ENCODE results near the gene GAMT. TPM values are rescaled to one million over a fixed set of nuclear protein-coding genes. Genes with fewer than 3 reads are reported as not detected.

GAMT gene
- polyA plus RNA-seq, 3 donors, result 15.4 to 52.7 (median 17.7) TPM

GRCh38 chr19:1409204-1410005, 8.1 kb upstream of the GAMT start:
- 38 to 59% (median 54%) methylated on average over 33 of the region's 33 CpGs for WGBS, 3 donors
- no peak overlapping the region for H3K27ac ChIP-seq (ENCODE audit: low read depth, low read length)

DNA sequence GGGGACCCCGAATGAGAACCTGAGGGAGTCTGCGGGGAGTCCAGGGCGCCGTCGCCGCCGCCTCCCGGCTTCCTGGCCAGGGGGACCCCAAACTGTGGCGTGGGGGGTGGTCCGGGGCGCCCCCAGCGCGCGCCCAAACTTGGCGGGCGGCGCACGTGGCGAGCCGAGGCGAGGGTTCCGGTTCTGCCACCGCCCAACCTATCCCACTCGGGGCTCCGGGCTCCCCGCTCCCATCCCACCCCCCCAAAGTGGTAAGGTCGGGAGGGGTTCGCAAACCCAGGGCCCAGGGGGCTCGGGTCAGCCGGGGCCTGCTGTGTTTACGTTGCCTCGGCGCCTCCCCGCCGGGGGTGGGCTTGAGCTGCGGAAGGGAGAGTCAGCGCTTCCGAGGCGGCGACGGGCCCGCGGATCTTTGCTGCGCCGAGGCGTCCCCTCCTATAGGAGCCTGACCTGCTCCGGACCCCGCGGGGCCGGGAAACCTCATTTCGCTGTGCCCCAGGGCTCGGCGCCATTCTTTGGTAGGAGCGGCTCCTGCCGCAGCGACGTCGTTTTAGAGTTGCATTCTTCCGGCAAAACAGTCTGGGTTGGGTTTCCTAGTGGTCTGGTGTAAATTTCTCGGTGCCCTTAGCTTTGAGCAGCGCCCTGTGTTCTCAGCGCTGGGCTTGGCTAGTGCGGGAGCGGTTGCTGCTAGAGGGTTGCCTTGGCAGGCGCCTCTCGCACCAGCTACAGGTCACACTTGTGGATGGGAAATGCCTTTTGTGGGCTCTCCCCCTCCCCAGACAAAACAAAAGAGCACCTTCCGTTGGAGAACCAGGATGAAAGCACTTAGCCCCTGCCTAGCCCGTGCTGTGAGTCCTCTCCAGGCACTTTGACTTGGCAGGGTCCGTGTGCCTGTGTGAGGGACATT, 7.2 kb upstream of the GAMT start:
- peak overlapping the region; percentile 76 for H3K27ac ChIP-seq (ENCODE audit: low read depth, low read length)
- 0% methylated on average over 69 of the region's 69 CpGs for WGBS, 3 donors

DNA sequence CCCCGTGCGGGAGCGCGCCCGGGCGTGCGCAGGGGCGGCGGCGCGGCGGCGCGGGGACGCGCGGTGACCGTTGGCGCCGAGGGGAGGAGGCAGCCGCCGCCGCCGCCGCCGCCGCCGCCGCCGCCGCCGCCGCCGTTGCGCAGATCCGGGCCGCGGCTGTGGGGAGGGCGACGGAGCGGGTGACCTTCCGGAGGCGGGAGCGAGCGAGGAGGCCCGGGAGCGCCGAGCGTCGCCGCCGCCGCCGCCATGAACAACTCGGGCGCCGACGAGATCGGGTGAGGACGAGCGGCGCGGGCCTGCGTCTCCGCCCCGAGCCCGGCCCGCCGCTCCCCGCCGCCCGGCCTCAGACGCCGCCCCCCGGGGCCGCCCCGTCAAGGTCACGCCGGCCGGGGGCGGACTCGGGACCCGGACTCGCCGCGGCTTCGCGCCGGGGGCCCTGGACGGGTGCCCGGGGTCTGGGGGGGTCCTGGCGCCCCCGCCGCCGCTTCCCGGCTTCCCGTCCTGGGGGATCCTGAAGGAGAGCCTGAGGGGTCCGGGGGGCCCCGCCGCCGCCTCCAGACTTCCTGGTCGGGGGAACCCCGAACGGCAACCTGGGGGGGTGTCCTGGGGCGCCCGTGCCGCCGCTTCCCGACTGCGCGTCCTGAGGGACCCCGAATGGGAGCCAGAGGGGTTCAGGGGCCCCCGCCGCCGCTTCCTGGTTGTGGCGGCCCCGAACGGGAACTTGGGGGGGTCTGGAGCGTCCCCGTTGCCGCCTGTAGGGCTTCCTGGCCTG, 6.4 kb upstream of the GAMT start, which contains the start of gene DAZAP1:
Gene DAZAP1 (plus strand): TSS at position 59 of the 772 bp plus-strand sequence. CDS start 188 bp downstream, at position 247.
- H3K27ac ChIP-seq (ENCODE audit: low read depth, low read length), result peak within 1 kb of the TSS; percentile 76
- WGBS, 3 donors, result 0 to 1% (median 1%) methylated on average over 51 to 118 of the region's 121 CpGs

DNA sequence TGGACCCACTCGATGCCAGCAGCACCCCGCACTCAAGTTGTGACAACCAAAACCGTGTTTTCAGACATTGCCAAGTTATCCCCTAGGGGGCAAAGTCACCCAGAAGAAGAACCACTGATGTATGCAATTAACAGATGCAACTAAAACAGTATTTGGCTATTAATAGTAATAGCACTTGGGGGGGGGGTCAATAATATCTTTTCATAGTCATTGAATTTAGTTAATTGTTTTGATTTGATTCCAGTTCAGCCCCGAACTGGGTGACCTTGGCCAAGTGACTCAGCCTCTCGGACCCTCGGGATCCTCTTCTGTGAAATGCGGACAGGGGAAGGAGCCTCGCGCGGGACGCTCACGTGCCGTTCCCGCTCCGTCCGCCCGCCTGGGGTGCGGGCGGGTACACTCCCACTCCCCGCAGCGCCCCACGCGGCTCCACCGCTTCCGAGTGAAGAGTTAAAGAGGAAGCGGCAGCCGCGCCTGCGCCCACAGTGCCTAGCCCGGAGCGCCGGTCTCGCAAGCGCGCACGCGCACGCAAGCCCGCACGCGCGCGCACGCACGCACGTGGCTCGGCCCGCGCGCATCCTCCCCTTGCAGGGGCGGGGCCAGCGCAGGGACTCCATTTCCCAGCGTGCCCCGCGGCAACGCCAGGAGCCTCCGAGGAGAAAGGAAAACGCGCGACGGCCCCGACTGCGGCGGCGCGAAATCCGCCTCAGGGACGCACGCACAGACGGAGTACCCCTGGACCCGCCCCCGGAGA, 5.6 kb upstream of the GAMT start:
- H3K27ac ChIP-seq (ENCODE audit: low read depth, low read length), result no peak overlapping the region
- 0 to 1% (median 0%) methylated on average over 50 to 72 of the region's 72 CpGs for WGBS, 3 donors

GRCh38 chr19:1402411-1403070, 1.2 kb upstream of the GAMT start:
- H3K27ac ChIP-seq (ENCODE audit: low read depth, low read length), result no peak overlapping the region
- 45 to 60% (median 45%) methylated on average over 25 of the region's 25 CpGs for WGBS, 3 donors

DNA sequence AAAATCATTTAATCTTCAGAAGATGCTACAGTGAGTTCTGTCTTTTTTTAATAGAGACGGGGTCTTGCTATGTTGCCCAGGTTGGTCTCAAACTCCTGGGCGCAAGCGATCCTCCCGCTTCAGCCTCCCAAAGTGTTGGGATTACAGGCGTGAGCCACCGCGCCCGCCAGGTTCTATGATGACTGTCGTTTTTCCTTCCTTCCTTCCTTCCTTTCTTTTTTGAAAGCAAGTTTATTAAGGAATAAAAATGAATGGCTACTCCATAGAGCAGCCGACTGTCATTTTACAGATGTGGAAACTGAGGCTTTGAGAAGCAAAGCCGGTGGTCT, 511 bp upstream of the GAMT start:
- no peak overlapping the region for H3K27ac ChIP-seq (ENCODE audit: low read depth, low read length)
- 42 to 64% (median 47%) methylated on average over 11 of the region's 11 CpGs for WGBS, 3 donors

DNA sequence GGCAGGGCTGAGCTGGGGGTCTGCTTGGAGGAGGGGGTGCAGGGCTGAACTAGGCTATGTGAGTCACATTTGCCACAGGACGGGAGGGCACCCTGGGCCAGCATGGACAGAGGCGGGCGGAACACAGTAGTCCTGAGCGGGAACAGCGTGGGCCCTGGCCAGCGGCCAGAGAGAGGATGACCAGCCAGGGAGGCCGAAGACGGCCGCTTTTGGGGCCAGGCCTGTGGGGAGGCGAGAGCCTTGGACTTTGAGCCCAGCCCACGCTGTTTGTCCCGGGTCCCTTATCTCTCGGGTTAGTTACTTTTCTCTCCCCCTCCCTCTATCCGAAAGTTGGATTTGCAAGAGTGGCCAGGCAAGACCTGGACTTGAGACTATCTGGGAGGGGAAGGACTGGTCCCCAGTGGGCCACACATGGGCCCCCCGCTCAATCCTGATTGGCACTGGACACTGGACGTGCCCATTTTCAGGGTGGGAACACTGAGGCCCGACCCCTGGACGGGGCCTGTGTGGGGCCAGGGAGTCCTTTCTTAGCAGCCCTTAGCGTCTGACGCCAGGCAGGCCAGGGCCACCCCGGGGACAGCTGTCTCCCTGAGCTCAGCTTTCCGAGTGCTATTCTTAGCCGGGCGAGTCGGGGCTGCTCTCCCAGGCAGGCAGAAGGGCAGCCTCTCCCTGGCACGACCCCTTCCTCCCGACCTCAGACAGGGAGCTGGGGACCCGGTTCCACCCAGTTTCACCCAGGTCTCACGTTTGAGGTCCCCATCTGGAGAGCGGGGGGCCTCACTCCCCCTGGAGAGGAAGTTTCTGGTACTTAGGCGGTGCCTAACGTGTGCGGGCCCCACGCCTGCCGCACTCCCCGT, 833 bp downstream of the GAMT start:
- WGBS, 3 donors, result 7 to 28% (median 19%) methylated on average over 31 to 36 of the region's 36 CpGs
- no peak overlapping the region for H3K27ac ChIP-seq (ENCODE audit: low read depth, low read length)

DNA sequence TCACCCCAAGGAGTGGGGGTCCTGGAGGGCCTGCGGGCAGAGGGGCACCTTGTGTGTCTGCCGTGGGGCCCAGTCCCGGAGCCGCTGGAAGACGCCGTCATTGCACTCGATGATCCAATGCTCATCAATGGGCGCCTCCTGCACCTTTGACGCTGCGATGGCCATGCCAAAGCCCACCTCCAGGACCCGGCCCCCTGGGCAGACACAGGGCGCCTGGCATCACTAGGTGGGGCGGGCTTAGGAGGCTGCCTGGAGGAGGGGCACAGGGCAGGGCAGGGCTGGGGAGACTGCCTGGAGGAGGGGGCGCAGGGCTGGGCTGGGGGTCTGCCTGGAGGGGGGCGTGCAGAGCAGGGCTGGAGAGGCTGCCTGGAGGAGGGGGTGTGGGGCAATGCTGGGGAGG, 1.6 kb downstream of the GAMT start:
- 85 to 95% (median 94%) methylated on average over 14 to 15 of the region's 15 CpGs for WGBS, 3 donors
- no peak overlapping the region for H3K27ac ChIP-seq (ENCODE audit: low read depth, low read length)

- WGBS, 3 donors, result 90 to 93% (median 91%) methylated on average over 17 to 19 of the region's 19 CpGs
- no peak overlapping the region for H3K27ac ChIP-seq (ENCODE audit: low read depth, low read length)
Observed at GRCh38 chr19:1399079-1399478, 2.3 kb downstream of the GAMT start.

GRCh38 chr19:1397838-1398237, 3.5 kb downstream of the GAMT start:
- H3K27ac ChIP-seq (ENCODE audit: low read depth, low read length), result no peak overlapping the region
- 93 to 96% (median 94%) methylated on average over 9 of the region's 9 CpGs for WGBS, 3 donors

GRCh38 chr19:1396768-1397679, 4.3 kb downstream of the GAMT start:
- WGBS, 3 donors, result 68 to 69% (median 68%) methylated on average over 42 of the region's 42 CpGs
- H3K27ac ChIP-seq (ENCODE audit: low read depth, low read length), result no peak overlapping the region

- H3K27ac ChIP-seq (ENCODE audit: low read depth, low read length), result no peak overlapping the region
- WGBS, 3 donors, result 26 to 37% (median 32%) methylated on average over 25 of the region's 25 CpGs
Observed at GRCh38 chr19:1396019-1396767, 5.1 kb downstream of the GAMT start.

- WGBS, 3 donors, result 43 to 81% (median 77%) methylated on average over 51 to 52 of the region's 52 CpGs
- no peak overlapping the region for H3K27ac ChIP-seq (ENCODE audit: low read depth, low read length)
Observed at GRCh38 chr19:1395194-1396018, 5.9 kb downstream of the GAMT start.
